DOHH2 (cell line): ENCODE data around the gene DPP4.

Experiments used
- H3F3A ChIP-seq: fragments of 200-600 bp; sonication (generic), shearing (Covaris generic); 2 replicates; pipeline ENCODE4 v1.6.0; 2016; ENCODE audit warnings: antibody characterized with exemption, mild to moderate bottlenecking; ENCODE audit not compliant: control insufficient read depth, insufficient read depth
- H3K27ac ChIP-seq: fragments of 200-600 bp; sonication (generic); 2 replicates; pipeline ENCODE4 v1.5.1; 2014; ENCODE audit warnings: low read depth, mild to moderate bottlenecking, low read length, moderate library complexity
- H3K27me3 ChIP-seq: fragments of 200-600 bp; sonication (generic); 2 replicates; pipeline ENCODE4 v1.6.1; 2014; ENCODE audit warnings: mild to moderate bottlenecking, low read length, mixed read lengths; ENCODE audit not compliant: control insufficient read depth
- H3K36me3 ChIP-seq: fragments of 200-600 bp; sonication (generic); 2 replicates; pipeline ENCODE4 v1.6.1; 2014; ENCODE audit warnings: mild to moderate bottlenecking, low read length, moderate library complexity, mixed read lengths; ENCODE audit not compliant: control insufficient read depth
- H3K4me1 ChIP-seq: fragments of 200-600 bp; sonication (generic); 2 replicates; pipeline ENCODE4 v1.6.1; 2014; ENCODE audit warnings: mild to moderate bottlenecking, low read length, mixed read lengths; ENCODE audit not compliant: control insufficient read depth
- H3K4me2 ChIP-seq: fragments of 200-600 bp; sonication (generic); 2 replicates; pipeline ENCODE4 v1.6.0; 2014; ENCODE audit warnings: mild to moderate bottlenecking, low read length, moderate library complexity
- H3K4me3 ChIP-seq: fragments of 200-600 bp; sonication (generic); 2 replicates; pipeline ENCODE4 v1.5.1; 2014; ENCODE audit warnings: mild to moderate bottlenecking, low read length, mixed read lengths
- H3K79me2 ChIP-seq: fragments of 200-600 bp; sonication (generic); 2 replicates; pipeline ENCODE4 v1.6.1; 2014; ENCODE audit warnings: mild to moderate bottlenecking, low read length, mixed read lengths; ENCODE audit not compliant: control insufficient read depth
- H3K9me2 ChIP-seq: fragments of 200-600 bp; sonication (generic); replicated peaks from 2 replicates; pipeline ENCODE4 v1.6.1; 2014; ENCODE audit warnings: mild to moderate bottlenecking, low read length, mixed read lengths; ENCODE audit not compliant: control insufficient read depth
- H3K9me3 ChIP-seq: fragments of 200-600 bp; sonication (generic); 2 replicates; pipeline ENCODE4 v1.6.1; 2014; ENCODE audit warnings: antibody characterized with exemption, low read length, mixed read lengths; ENCODE audit not compliant: control insufficient read depth, insufficient read depth
- H4K20me1 ChIP-seq: fragments of 200-600 bp; sonication (generic); 2 replicates; pipeline ENCODE4 v1.6.0; 2014; ENCODE audit warnings: low read depth, mild to moderate bottlenecking, antibody characterized with exemption, low read length, moderate library complexity; ENCODE audit not compliant: control insufficient read depth, insufficient read depth
- EZH2phosphoT487 ChIP-seq: fragments of 200-600 bp; sonication (generic); IDR thresholded peaks from 2 replicates; pipeline ENCODE4 v1.6.1; 2017; ENCODE audit warnings: borderline replicate concordance, mild to moderate bottlenecking, antibody characterized with exemption, low read length, moderate library complexity, mixed read lengths
- TF ChIP-seq, protein P1 (sequence below): fragments of 200-600 bp; sonication (generic); IDR thresholded peaks from one replicate; pipeline ENCODE4 v1.5.1; 2014; ENCODE audit warnings: antibody characterized with exemption, mild to moderate bottlenecking, low read depth, low read length; ENCODE audit not compliant: poor library complexity, severe bottlenecking

The DPP4 gene

DNA sequence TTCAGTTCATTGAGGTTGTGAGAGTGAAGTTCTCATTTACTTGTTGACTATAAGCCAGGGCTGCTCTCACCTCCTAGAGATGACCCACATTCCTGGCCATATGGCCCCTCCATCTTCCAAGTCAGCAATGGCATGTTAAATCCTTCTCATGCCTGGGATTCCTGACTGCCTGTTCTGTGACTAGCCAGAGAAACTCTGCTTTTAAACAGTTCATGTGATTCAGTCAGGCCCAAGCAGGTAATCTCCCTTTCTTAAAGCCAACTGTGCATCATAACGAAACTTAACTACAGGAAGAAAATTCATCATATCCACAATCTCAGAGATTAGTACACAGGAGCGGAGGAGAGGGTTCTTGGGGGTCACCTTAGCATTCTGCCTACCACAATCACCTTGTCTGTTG is 11.5 kb downstream of the DPP4 start:
- Histone ChIP-seq H3K36me3 (no peaks in the 10 kb centered on the region), H3K27ac (no peak overlapping the region), H3K9me3 (no peaks in the 10 kb centered on the region), H3K27me3 (no peaks in the 10 kb centered on the region), H3F3A (no peaks in the 10 kb centered on the region), H4K20me1 (no peaks in the 10 kb centered on the region), H3K4me1 (peaks cover 10% of the 10 kb centered on the region), H3K4me2 (no peak overlapping the region), H3K79me2 (no peaks in the 10 kb centered on the region), H3K4me3 (no peak overlapping the region), H3K9me2 (no peaks in the 10 kb centered on the region)
- TF ChIP-seq EZH2phosphoT487 = no peak
- TF ChIP-seq, protein P1, sequence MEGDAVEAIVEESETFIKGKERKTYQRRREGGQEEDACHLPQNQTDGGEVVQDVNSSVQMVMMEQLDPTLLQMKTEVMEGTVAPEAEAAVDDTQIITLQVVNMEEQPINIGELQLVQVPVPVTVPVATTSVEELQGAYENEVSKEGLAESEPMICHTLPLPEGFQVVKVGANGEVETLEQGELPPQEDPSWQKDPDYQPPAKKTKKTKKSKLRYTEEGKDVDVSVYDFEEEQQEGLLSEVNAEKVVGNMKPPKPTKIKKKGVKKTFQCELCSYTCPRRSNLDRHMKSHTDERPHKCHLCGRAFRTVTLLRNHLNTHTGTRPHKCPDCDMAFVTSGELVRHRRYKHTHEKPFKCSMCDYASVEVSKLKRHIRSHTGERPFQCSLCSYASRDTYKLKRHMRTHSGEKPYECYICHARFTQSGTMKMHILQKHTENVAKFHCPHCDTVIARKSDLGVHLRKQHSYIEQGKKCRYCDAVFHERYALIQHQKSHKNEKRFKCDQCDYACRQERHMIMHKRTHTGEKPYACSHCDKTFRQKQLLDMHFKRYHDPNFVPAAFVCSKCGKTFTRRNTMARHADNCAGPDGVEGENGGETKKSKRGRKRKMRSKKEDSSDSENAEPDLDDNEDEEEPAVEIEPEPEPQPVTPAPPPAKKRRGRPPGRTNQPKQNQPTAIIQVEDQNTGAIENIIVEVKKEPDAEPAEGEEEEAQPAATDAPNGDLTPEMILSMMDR = no peak

DNA sequence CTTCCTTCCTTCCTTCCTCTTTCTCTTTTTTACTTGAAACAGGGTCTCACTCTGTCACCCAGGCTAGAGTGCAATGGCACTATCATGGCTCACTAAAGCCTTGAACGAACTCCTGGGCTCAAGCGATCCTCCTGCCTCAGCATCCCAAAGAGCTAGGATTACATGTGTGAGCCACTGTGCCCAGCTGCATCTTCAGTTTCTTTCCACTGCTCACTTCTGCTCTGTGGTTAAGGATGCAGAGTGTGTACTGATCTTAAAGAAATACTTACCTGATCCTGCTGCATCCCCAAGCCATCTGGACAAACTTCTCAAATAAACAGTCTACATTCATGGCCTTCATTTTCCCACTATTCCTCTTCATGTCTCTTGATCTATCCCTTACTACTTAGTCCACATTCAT is 13.0 kb downstream of the DPP4 start:
- H3K36me3 ChIP-seq = no peaks in the 10 kb centered on the region
- no peaks in the 10 kb centered on the region for H3F3A ChIP-seq
- H3K79me2 ChIP-seq = no peaks in the 10 kb centered on the region
- H4K20me1 ChIP-seq = no peaks in the 10 kb centered on the region
- H3K4me1 ChIP-seq = peaks cover 10% of the 10 kb centered on the region
- H3K27me3 ChIP-seq = no peaks in the 10 kb centered on the region
- H3K27ac ChIP-seq = no peak overlapping the region
- H3K9me3 ChIP-seq = peaks cover 5% of the 10 kb centered on the region; the same call in 1 of the 2 replicates
- no peaks in the 10 kb centered on the region for H3K9me2 ChIP-seq
- no peak overlapping the region for H3K4me2 ChIP-seq
- TF ChIP-seq, protein P1 = no peak
- TF ChIP-seq EZH2phosphoT487 = no peak
- no peak overlapping the region for H3K4me3 ChIP-seq

DNA sequence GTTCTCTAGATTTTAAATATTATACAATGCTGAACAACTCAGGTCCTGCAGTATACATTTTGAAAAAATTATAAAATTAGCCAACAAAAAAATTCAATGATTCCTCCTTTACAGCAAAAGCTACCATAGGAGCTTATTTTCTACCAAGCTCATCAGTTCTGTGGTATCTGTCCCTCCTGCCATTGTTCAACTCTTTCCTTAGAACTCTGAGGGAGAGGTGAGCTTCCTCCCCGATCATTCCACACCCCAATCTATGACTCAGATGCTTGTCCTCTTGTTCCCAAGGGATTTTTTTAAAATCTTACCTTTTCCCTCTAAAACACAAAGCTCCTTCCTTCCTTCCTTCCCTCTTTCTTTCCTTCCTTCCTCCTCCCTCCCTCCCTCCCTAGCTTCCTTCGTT is 13.5 kb downstream of the DPP4 start:
- Histone ChIP-seq H3F3A (no peaks in the 10 kb centered on the region), H3K4me2 (no peak overlapping the region), H3K9me2 (no peaks in the 10 kb centered on the region), H3K27ac (no peak overlapping the region), H3K4me1 (peaks cover 10% of the 10 kb centered on the region), H3K9me3 (peaks cover 5% of the 10 kb centered on the region; the same call in 1 of the 2 replicates), H3K36me3 (no peaks in the 10 kb centered on the region), H3K4me3 (no peak overlapping the region), H3K79me2 (no peaks in the 10 kb centered on the region), H3K27me3 (no peaks in the 10 kb centered on the region), H4K20me1 (no peaks in the 10 kb centered on the region)
- no peak for TF ChIP-seq EZH2phosphoT487
- TF ChIP-seq, protein P1 = no peak
